ENCODE data around the gene ANKRD22. TPM values are rescaled to one million over a fixed set of nuclear protein-coding genes. Genes with fewer than 3 reads are reported as not detected.

The ANKRD22 gene
- total RNA-seq (ENCODE audit: low replicate concordance): not detected in 2 replicates

DNA sequence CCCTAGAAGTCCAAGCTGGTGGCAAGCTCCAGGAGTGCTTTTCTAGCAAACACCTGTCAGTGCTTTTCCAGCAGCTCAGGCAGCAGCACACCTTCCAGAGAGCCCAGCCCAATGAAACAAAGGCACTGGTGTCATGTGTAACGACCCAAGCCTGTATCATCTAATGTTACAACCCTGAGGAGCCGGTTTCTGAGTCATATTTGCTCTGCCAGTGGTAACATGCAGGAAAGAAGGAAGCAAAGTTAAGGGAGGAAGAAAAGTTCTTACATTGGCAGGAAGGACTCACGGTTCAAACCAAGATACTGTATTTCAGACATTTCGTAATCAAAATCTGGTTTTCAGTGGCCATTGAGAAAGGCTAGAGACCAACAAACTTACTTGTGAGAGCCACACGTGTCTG, at the start of gene ANKRD22:
TSS of gene ANKRD22 (minus strand) at position 139 of the 400 bp plus-strand sequence. CDS start 237 bp downstream, outside the sequence.

DNA sequence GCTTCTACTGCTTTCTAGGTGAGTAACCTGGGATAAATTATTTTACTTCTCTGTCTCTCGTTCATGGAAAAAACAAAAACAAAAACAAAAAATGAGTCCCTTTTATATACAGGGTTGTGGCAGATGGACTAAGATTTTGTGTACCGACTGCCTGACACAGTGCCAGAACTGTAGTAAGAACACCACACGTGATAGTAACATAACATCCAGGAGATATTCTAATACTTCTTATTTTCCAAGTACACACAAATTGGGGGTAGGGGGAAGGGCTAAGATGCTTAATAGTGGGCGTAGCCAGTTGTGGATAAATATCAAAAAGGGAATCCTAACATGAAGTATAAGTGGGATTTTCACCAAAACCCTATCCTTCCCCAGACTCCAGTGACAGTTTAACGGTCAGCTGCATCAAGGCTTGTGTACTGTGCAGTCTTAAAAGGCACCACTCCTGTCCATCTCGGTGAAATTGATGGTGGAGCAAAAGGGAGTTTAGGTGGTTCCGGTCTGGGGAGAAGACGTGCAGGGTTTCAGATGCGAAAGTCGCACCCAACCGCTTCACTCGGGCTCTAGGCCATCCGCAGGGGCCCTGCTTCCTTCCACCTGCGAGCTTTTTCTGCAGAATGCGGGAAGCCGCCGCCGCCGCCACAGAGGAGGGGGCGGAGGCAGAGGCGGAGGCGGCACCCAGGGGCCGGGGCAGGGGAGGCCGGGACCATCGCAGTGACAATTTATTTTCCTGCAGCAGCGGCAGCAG, 28.1 kb upstream of the ANKRD22 start, which contains the start of gene STAMBPL1:
TSS of gene STAMBPL1 (plus strand) at position 712 of the 748 bp plus-strand sequence. CDS start 21,464 bp downstream, outside the sequence.

GRCh38 chr10:88802523-88803285, 48.9 kb downstream of the ANKRD22 start, which contains the start of gene LIPM:
TSS of gene LIPM (plus strand) at chr10:88802730. CDS start at chr10:88802897, 167 bp downstream.

Other genes with a start within 250 kb of the ANKRD22 start
- not detected in 2 replicates for gene LIPF, start 187.4 kb downstream of the ANKRD22 start, total RNA-seq (ENCODE audit: low replicate concordance)
- gene LIPK, start 145.6 kb downstream of the ANKRD22 start, total RNA-seq (ENCODE audit: low replicate concordance): not detected in 2 replicates
- not detected in 2 replicates for gene LIPN, start 91.8 kb downstream of the ANKRD22 start, total RNA-seq (ENCODE audit: low replicate concordance)
- not detected in 2 replicates for gene LIPM, start 49.1 kb downstream of the ANKRD22 start, total RNA-seq (ENCODE audit: low replicate concordance)
- gene STAMBPL1, start 28.4 kb upstream of the ANKRD22 start, total RNA-seq (ENCODE audit: low replicate concordance): 8.3 and 29.6 TPM in 2 replicates
- 131 and 480 TPM in 2 replicates for gene ACTA2, start 100.9 kb upstream of the ANKRD22 start, total RNA-seq (ENCODE audit: low replicate concordance)
- gene FAS, start 139.0 kb upstream of the ANKRD22 start, total RNA-seq (ENCODE audit: low replicate concordance): 60.1 and 108 TPM in 2 replicates

Data from smooth muscle cell of the coronary artery (primary cell).